Esophagus squamous epithelium (tissue), 5 donors: Measurements from ENCODE around the gene ZGPAT. TPM values are rescaled to one million over a fixed set of nuclear protein-coding genes. Genes with fewer than 3 reads are reported as not detected.

Experiments
- DNase-seq: peaks from one replicate; lab custom pipeline; 2025; lab: John Stamatoyannopoulos, UW
- H3K27ac ChIP-seq, 4 donors: fragments of 200-600 bp; sonication (generic); one replicate each; pipeline ENCODE4 v1.5.1; 2016 to 2019; ENCODE audit warnings: mild to moderate bottlenecking in 1 of 4
- H3K27me3 ChIP-seq, 4 donors: fragments of 200-600 bp; sonication (generic); 1 replicate in 3 of 4; 2 replicates in 1 of 4; pipeline versions ENCODE4 v1.5.1 to v1.6.0; 2017 to 2021; ENCODE audit warnings: antibody characterized with exemption in 1 of 4
- H3K36me3 ChIP-seq, 3 donors: fragments of 200-600 bp; sonication (generic); one replicate each; pipeline ENCODE4 v1.5.1; 2016 to 2019
- H3K4me1 ChIP-seq, 3 donors: fragments of 200-600 bp; sonication (generic); one replicate each; pipeline ENCODE4 v1.5.1; 2017 to 2019
- H3K4me3 ChIP-seq, 4 donors: fragments of 200-600 bp; sonication (generic); 1 replicate in 3 of 4; 2 replicates in 1 of 4; pipeline ENCODE4 v1.5.1; 2016 to 2019; ENCODE audit warnings: mild to moderate bottlenecking in 2 of 4, moderate library complexity in 1 of 4
- H3K9me3 ChIP-seq, 3 donors: fragments of 200-600 bp; sonication (generic); one replicate each; pipeline ENCODE4 v1.5.1; 2016 to 2019
- CTCF ChIP-seq, 6 experiments: fragments of 450-650 bp in 4 of 6; fragments of 200-600 bp in 2 of 6; sonication (generic) in 2 of 6; IDR thresholded peaks; one replicate each; pipeline ENCODE4 v1.5.1; 2016 to 2019; ENCODE audit warnings: antibody characterized with exemption in 6 of 6, mild to moderate bottlenecking in 4 of 6, moderate library complexity in 4 of 6
- POLR2A ChIP-seq, 4 donors: fragments of 450-650 bp; IDR thresholded peaks; one replicate each; pipeline ENCODE4 v1.6.1; 2017; ENCODE audit warnings: antibody characterized with exemption in 4 of 4, mild to moderate bottlenecking in 4 of 4, moderate library complexity in 3 of 4
- WGBS, 2 donors: methylation state at CpG; one replicate each; pipeline ENCODE4 v1.1.5; 2018; 5-methylcytosine and 5-hydroxymethylcytosine counted together
- intact Hi-C: fragments of 100-400 bp; cut with DNase I; formaldehyde crosslinking; loops from one replicate; pipeline ENCODE4 v1.15.0; 2022
- total RNA-seq, 4 donors: library from RNA; depleted of rRNA; stranded (reverse); fragments of >200 nt; gene quantifications; one replicate each; pipeline ENCODE4 v1.1.0, GENCODE V29; 2016
- donor health status: DM: yes; HTN: yes; CAD: no.

The ZGPAT gene
- total RNA-seq, 4 donors from 2014 or later, result 25.4 to 31.9 (median 28.3) TPM

DNA sequence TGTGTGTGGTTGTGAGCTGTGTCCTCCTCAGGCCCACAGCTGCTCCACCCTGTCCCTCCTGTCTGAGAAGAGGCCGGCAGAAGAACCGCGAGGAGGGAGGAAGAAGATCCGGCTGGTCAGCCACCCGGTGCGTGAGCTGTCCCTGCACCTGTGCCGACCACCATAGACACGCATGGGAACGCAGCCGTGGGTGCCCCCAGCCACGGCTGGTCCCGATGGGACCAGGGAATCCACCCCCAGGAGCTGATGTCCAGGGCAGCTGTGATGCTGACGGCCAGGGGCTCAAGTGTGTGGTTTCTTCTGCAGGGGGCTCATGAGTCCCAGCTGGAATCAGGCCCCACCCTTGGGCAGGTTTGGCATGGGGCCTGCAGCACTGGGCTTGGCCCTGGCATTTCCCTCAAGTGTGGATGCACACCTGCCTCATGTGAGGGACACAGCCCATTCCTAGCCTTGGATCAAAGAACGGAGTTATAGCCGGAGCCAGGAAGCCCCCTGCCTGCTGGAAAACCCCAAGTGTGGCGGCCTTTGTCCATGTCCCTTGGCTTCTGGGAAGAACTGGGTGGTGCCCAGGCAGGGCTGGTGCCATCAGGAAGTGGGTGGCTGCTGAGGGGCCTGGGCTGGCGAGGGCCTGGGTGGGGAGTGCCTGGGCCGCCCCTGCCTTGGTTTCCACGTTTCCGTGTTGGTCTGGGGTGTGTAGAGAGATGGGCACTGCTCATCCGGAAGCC, 16.0 kb upstream of the ZGPAT start:
- H3K9me3 ChIP-seq, result no peaks in the 10 kb centered on the region
- TF ChIP-seq CTCF (IDR thresholded peaks at IDR 0.05), result no peak
- TF ChIP-seq POLR2A (IDR thresholded peaks at IDR 0.05), result no peak
- H3K36me3 ChIP-seq, result peaks cover 0 to 7% (median 0%) of the 10 kb centered on the region in 3 donors
- 55 to 87% methylated on average over 3 to 4 of the region's 21 CpGs for WGBS, 2 donors
- peaks cover 34 to 88% (median 67%) of the 10 kb centered on the region in 3 donors for H3K4me1 ChIP-seq
- H3K27me3 ChIP-seq, result no peaks in the 10 kb centered on the region
- no peak overlapping the region for H3K4me3 ChIP-seq
- DNase-seq, result no peak
- H3K27ac ChIP-seq, result peak overlapping the region in 2 of 4 donors; percentile 13 to 61
- intact Hi-C loops, result no loop called here

GRCh38 chr20:63692436-63693082, 15.3 kb upstream of the ZGPAT start:
- no peak for DNase-seq
- H3K4me1 ChIP-seq, result peaks cover 34 to 88% (median 67%) of the 10 kb centered on the region in 3 donors
- H3K36me3 ChIP-seq, result peaks cover 0 to 7% (median 0%) of the 10 kb centered on the region in 3 donors
- no peaks in the 10 kb centered on the region for H3K27me3 ChIP-seq
- TF ChIP-seq CTCF (IDR thresholded peaks at IDR 0.05) (no peak), POLR2A (IDR thresholded peaks at IDR 0.05) (no peak)
- peak overlapping the region in 2 of 4 donors; percentile 13 to 61 for H3K27ac ChIP-seq
- WGBS, 2 donors, result 64 to 85% methylated on average over 3 to 4 of the region's 20 CpGs
- intact Hi-C loops, result no loop called here
- no peak overlapping the region for H3K4me3 ChIP-seq
- H3K9me3 ChIP-seq, result no peaks in the 10 kb centered on the region

GRCh38 chr20:63693083-63693732, 14.6 kb upstream of the ZGPAT start:
- TF ChIP-seq POLR2A (IDR thresholded peaks at IDR 0.05) (no peak), CTCF (IDR thresholded peaks at IDR 0.05) (no peak)
- H3K4me1 ChIP-seq, result peaks cover 28 to 88% (median 67%) of the 10 kb centered on the region in 3 donors
- no peak for DNase-seq
- no peaks in the 10 kb centered on the region for H3K27me3 ChIP-seq
- intact Hi-C loops, result no loop called here
- no peaks in the 10 kb centered on the region for H3K9me3 ChIP-seq
- H3K27ac ChIP-seq, result peak overlapping the region in 1 of 4 donors; percentile 61
- WGBS, 2 donors, result 90 to 100% methylated on average over 2 of the region's 10 CpGs
- peaks cover 0 to 7% (median 0%) of the 10 kb centered on the region in 3 donors for H3K36me3 ChIP-seq
- H3K4me3 ChIP-seq, result no peak overlapping the region

- WGBS, 2 donors, result 94 to 100% methylated on average over 3 to 7 of the region's 21 CpGs
- Histone ChIP-seq H3K9me3 (no peaks in the 10 kb centered on the region), H3K4me3 (no peak overlapping the region), H3K4me1 (peaks cover 31 to 88% (median 69%) of the 10 kb centered on the region in 3 donors), H3K27me3 (no peaks in the 10 kb centered on the region), H3K36me3 (peaks cover 0 to 7% (median 0%) of the 10 kb centered on the region in 3 donors), H3K27ac (no peak overlapping the region)
- intact Hi-C loops, result no loop called here
- TF ChIP-seq CTCF (IDR thresholded peaks at IDR 0.05) (no peak), POLR2A (IDR thresholded peaks at IDR 0.05) (no peak)
- no peak for DNase-seq
These were observed 13.9 kb upstream of the ZGPAT start for GRCh38 chr20:63693733-63694583.
